GM18526 (cell line): ENCODE data around the gene IQGAP2.

Experiments used
- POLR2A ChIP-seq: IDR thresholded peaks from 3 replicates; pipeline ENCODE4 v1.6.1; 2011; ENCODE audit not compliant: insufficient read length; ENCODE audit errors: extremely low read depth

The IQGAP2 gene

GRCh38 chr5:76524868-76525267 is 121.8 kb downstream of the IQGAP2 start:
- TF ChIP-seq POLR2A, result no peak

- TF ChIP-seq POLR2A, result no peak
These were observed 122.9 kb downstream of the IQGAP2 start for GRCh38 chr5:76525956-76526355.

DNA sequence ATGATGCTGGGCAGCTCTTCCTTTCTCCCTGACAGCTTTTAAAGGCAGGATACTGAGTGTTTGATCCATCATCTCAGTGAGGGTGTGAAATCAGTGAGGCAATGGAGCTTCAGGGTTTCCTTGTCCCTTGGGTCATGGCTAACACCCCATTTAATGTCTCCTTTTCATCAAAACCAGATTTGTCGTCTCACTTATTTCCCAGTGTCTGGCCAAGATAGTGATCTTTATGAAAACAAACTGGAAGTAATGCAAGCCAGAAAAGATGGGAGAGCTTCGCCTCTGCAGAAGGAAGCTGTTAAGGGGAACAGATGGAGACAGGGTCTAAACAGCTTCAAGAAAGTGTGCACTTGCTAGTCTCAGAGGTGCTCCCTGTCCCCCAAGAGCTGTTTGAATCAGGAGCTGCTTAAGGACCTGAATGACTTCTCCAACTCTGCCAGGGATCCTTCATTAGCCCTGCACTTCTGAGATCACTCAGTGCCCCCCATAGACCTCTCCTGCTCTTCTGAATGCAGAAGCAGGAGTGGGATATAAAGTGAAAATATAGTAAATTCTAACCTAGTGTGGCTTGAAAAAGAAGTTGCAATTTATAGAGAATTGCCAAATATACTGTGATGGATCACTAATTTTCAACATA is 124.0 kb downstream of the IQGAP2 start:
- no peak for TF ChIP-seq POLR2A

GRCh38 chr5:76527685-76528161 is 124.6 kb downstream of the IQGAP2 start:
- no peak for TF ChIP-seq POLR2A

- TF ChIP-seq POLR2A, result no peak
These were observed 125.7 kb downstream of the IQGAP2 start for GRCh38 chr5:76528547-76529331.

- no peak for TF ChIP-seq POLR2A
These were observed 126.6 kb downstream of the IQGAP2 start for GRCh38 chr5:76529464-76530344.

DNA sequence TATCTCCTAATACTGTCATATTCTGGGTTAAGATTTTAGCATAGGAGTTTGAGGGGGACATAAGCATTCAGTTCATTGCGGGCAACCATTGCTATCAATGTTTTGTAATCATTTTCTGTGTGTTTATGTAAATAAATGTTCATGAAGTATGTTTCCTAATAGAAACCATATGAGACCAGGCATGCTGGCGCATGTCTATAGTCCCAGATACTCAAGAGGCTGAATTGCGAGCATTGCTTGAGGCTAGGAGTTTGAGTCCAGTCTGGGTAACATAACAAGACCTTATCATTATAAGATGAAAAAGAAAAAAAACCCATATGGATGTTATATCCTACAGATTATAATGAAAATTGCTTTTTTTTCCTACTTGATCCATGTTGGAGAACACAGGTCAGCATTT is 129.0 kb downstream of the IQGAP2 start:
- TF ChIP-seq POLR2A, result no peak

DNA sequence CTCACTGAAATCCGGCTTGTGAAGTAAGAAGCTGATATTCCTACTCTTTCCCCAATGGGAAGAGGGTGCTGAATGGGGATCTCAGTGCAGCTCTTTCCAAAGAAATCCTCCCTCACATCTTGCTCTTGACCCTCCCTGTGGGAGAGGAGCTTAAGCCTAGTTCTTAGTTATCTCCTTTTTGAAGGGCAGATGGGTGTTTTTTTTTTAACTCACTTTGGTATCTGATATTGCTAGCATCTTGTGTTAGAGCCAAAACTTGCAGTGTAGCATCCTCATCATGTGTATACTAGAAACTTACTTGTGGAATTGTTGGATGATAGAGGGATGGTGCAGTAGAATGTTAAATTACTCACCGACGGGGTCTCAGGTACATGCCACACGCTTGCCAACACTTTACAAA is 129.9 kb downstream of the IQGAP2 start:
- TF ChIP-seq POLR2A, result no peak

DNA sequence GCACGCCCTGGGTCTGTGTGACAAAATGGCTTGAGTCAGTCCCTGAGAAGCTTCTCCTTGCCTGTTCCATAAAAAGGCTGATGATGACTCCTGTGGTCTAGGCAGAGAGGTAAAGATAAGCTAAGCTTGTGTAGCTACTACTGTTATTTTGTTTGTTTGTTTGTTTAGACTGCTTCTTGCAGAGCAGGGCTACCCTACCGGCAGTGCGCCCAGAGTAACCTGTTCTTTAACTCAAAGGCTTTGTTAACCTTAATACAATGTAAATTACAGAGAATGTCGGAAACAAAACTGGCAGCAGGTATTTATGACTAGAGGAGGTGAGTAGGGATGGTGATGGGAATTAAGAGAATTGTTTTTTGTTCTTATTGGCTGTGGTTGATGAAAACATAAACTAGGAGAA is 132.5 kb downstream of the IQGAP2 start:
- TF ChIP-seq POLR2A, result no peak

DNA sequence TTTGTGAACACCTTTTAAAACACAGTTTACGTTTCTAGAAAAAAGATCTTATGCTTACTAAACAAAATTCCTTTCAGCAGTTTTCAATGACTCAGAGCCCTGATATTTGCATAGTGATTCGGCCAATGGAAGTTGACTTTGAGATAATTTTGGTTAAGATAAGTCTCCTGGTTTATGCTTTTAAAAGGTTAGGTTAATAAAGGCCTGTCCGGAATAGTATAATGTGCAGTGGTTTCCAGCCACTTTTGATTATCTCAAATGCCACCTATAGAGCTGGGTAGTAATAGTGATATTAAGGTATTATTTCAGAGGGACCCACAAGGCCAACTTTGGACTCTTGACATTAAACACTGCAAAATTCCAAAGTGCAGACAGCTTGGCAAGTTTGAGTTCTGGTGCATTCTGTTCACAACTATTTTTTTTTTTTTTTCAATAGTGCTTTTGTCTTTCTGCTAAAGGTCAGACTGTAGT is 134.0 kb downstream of the IQGAP2 start:
- no peak for TF ChIP-seq POLR2A

GRCh38 chr5:76542241-76542640 is 139.2 kb downstream of the IQGAP2 start:
- TF ChIP-seq POLR2A, result no peak

DNA sequence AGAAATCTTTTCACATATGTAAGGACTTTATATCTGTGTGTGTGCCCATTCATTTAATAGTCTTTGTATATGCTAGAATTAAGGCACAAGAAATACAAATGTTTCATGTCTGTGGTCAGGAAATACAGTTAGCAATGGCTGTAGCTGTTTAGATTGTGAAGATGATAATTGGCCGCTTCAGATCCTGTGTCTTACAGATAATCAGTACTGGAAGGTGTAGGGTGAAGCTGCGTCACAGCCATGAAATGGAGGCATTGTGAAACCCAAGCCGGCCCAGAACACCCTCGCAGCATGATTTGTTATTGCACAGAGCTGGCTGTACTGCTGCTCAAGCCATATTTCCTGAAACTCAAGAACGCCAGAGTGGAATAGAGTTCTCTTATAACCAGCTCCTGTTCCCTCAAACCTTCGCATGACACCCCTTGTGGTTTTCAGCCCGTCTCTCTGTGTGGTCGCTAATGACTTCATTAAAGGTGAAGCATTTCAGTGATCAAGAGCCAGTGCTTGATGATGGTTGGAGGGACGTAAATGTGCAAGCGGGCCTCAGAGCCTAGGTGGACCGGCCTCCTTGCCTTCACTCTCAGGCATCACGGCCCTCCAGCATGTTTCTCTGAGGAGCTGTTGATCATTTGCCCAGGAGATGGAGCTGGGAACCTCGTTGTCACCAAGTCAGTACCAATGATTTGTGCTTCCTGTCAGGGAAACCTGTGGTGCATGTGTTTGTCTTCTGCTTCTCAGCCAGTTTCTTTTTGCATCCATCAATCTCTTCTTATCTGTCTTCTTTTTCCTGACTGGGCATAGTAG is 140.0 kb downstream of the IQGAP2 start:
- TF ChIP-seq POLR2A, result no peak

- TF ChIP-seq POLR2A, result no peak
These were observed 141.3 kb downstream of the IQGAP2 start for GRCh38 chr5:76544268-76544926.

DNA sequence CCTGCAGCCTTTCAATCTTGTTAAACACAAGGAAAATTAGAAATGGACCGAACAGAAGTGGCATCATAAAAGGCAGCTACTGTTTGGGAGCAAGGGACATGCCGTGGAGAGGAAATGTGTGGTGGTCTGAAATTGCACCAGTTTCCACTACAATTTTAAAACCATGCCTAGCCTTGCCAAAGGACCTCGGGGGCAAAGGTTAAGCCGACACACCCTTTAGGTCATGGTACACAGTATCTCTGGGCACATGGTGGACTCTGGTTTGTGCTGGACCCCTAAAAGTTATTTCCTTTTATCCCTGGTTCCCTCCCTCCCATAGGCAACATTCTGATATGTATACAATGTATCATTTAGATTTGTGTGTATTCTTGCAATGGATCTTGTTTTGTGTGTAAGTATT is 142.1 kb downstream of the IQGAP2 start:
- TF ChIP-seq POLR2A, result no peak
